GM03348 (cell line): ENCODE results near the gene IKZF3.
"Not testable (repeated sequence)": the region's sequence is repeated elsewhere in the genome, so short reads cannot be mapped to it uniquely, and the experiment has no call there.

Experiments used
- DNase-seq: peaks from one replicate; pipeline ENCODE4 v3.0.0; 2012; ENCODE audit warnings: low spot score

The IKZF3 gene

GRCh38 chr17:39855911-39856649 lies 8.0 kb downstream of the IKZF3 start:
- not testable (repeated sequence) for DNase-seq

- no peak for DNase-seq
Measured at GRCh38 chr17:39854909-39855308, 9.2 kb downstream of the IKZF3 start.

- DNase-seq: no peak
Measured at GRCh38 chr17:39852239-39852638, 11.9 kb downstream of the IKZF3 start.

GRCh38 chr17:39850186-39850585 lies 13.9 kb downstream of the IKZF3 start:
- DNase-seq: not testable (repeated sequence)

GRCh38 chr17:39848600-39848999 lies 15.5 kb downstream of the IKZF3 start:
- no peak for DNase-seq

- DNase-seq: no peak
Measured at GRCh38 chr17:39846205-39846604, 17.9 kb downstream of the IKZF3 start.

- DNase-seq: no peak
Measured at GRCh38 chr17:39845052-39845846, 18.9 kb downstream of the IKZF3 start.

GRCh38 chr17:39841134-39841683 lies 22.9 kb downstream of the IKZF3 start:
- no peak for DNase-seq

- no peak for DNase-seq
Measured at GRCh38 chr17:39838784-39839183, 25.3 kb downstream of the IKZF3 start.

GRCh38 chr17:39838057-39838456 lies 26.1 kb downstream of the IKZF3 start:
- DNase-seq: no peak

- DNase-seq: no peak
Measured at GRCh38 chr17:39836117-39836516, 28.0 kb downstream of the IKZF3 start.

- no peak for DNase-seq
Measured at GRCh38 chr17:39835038-39835786, 28.9 kb downstream of the IKZF3 start.

GRCh38 chr17:39834017-39834416 lies 30.1 kb downstream of the IKZF3 start:
- no peak for DNase-seq

GRCh38 chr17:39831588-39831987 lies 32.5 kb downstream of the IKZF3 start:
- DNase-seq: no peak

GRCh38 chr17:39828443-39828842 lies 35.7 kb downstream of the IKZF3 start:
- DNase-seq: no peak

GRCh38 chr17:39826334-39826733 lies 37.8 kb downstream of the IKZF3 start:
- DNase-seq: no peak

GRCh38 chr17:39823407-39824054 lies 40.6 kb downstream of the IKZF3 start:
- DNase-seq: no peak

- DNase-seq: no peak
Measured at GRCh38 chr17:39822051-39822451, 42.1 kb downstream of the IKZF3 start.

GRCh38 chr17:39820987-39821386 lies 43.1 kb downstream of the IKZF3 start:
- DNase-seq: no peak

- no peak for DNase-seq
Measured at GRCh38 chr17:39820541-39820940, 43.6 kb downstream of the IKZF3 start.

GRCh38 chr17:39818358-39819000 lies 45.6 kb downstream of the IKZF3 start:
- DNase-seq: no peak
